Endothelial cell of umbilical vein (primary cell): ENCODE results near the gene SEPTIN7. TPM values are rescaled to one million over a fixed set of nuclear protein-coding genes. Genes with fewer than 3 reads are reported as not detected.

Experiments used
- BruUV-seq: library from RNA; stranded (reverse); fragments of 400-500 nt; replicated peaks from 2 replicates; lab custom pipeline; 2021; lab: Mats Ljungman, UMichigan
- CTCF ChIA-PET: fragments of 300-600, 350-600 bp; sonication (Branson Sonifier 250); formaldehyde crosslinking; loops from one replicate; lab custom pipeline; 2021; ENCODE audit warnings: antibody characterized with exemption, inconsistent platforms; lab: Charles Lee
- POLR2A ChIA-PET: fragments of 300-600, 350-600 bp; sonication (Branson Sonifier 250); formaldehyde crosslinking; loops from one replicate; lab custom pipeline; 2021; ENCODE audit warnings: antibody characterized with exemption, inconsistent platforms; lab: Charles Lee
- DNase-seq: peaks from one replicate; pipeline ENCODE4 v3.0.0-alpha.2; 2011; ENCODE audit warnings: low read depth, low spot score
- FAIRE-seq: peaks from 2 replicates; lab custom pipeline; 2011; peaks lifted over from hg19 to GRCh38; lab: Jason Lieb, UNC
- H2AFZ ChIP-seq: 2 replicates; pipeline ENCODE4 v1.6.0; 2012; ENCODE audit warnings: low read depth, low read length, control low read depth, inconsistent platforms
- H3K27ac ChIP-seq: 2 replicates; pipeline ENCODE4 v1.5.1; 2011; ENCODE audit warnings: low read depth, mild to moderate bottlenecking, control low read depth, low read length, moderate library complexity; ENCODE audit not compliant: insufficient read depth
- H3K27me3 ChIP-seq, 2 experiments: 2 replicates each; pipeline versions ENCODE4 v1.6.0 to v1.6.1; 2011; ENCODE audit warnings: low read length in 2 of 2, mixed read lengths in 1 of 2; ENCODE audit not compliant: control insufficient read depth in 2 of 2, insufficient read depth in 2 of 2
- H3K36me3 ChIP-seq, 2 experiments: 2 replicates in 1 of 2; 3 replicates in 1 of 2; pipeline ENCODE4 v1.5.1; 2011; ENCODE audit warnings: low read length in 2 of 2, mild to moderate bottlenecking in 1 of 2, moderate library complexity in 1 of 2; ENCODE audit not compliant: control insufficient read depth in 2 of 2, insufficient read depth in 2 of 2; ENCODE audit errors: extremely low read depth in 1 of 2
- H3K4me1 ChIP-seq: 3 replicates; pipeline ENCODE4 v1.5.1; 2011; ENCODE audit warnings: mild to moderate bottlenecking, low read length; ENCODE audit not compliant: control insufficient read depth, insufficient read depth; ENCODE audit errors: extremely low read depth
- H3K4me2 ChIP-seq: 2 replicates; pipeline ENCODE4 v1.6.1; 2011; ENCODE audit warnings: low read length, control low read depth, mixed read lengths; ENCODE audit not compliant: insufficient read depth
- H3K4me3 ChIP-seq, 3 experiments: fragments of 200-600 bp in 1 of 3; sonication (generic), shearing (Covaris generic) in 1 of 3; replicated peaks in 1 of 3; 2 replicates each; pipeline ENCODE4 v1.5.1; 2011 to 2016; ENCODE audit warnings: control low read depth in 3 of 3, low read length in 3 of 3, mild to moderate bottlenecking in 2 of 3, inconsistent platforms in 1 of 3, low read depth in 1 of 3, moderate library complexity in 1 of 3; ENCODE audit not compliant: insufficient read depth in 1 of 3
- H3K79me2 ChIP-seq: 2 replicates; pipeline ENCODE4 v1.6.0; 2012; ENCODE audit warnings: low read length, inconsistent platforms; ENCODE audit not compliant: control insufficient read depth, insufficient read depth
- H3K9ac ChIP-seq: replicated peaks from 2 replicates; pipeline ENCODE3; 2011; ENCODE audit warnings: low read length, control low read depth; ENCODE audit not compliant: insufficient read depth; ENCODE audit errors: extremely low read depth
- H3K9me1 ChIP-seq: replicated peaks from 3 replicates; pipeline ENCODE4 v1.6.0; 2011; ENCODE audit warnings: mild to moderate bottlenecking, low read length; ENCODE audit not compliant: control insufficient read depth, insufficient read depth; ENCODE audit errors: extremely low read depth
- H3K9me3 ChIP-seq: replicated peaks from 2 replicates; pipeline ENCODE4 v1.5.1; 2012; ENCODE audit warnings: low read length, inconsistent platforms; ENCODE audit not compliant: control insufficient read depth, insufficient read depth
- H4K20me1 ChIP-seq: replicated peaks from 2 replicates; pipeline ENCODE3; 2011; ENCODE audit warnings: mild to moderate bottlenecking, low read length; ENCODE audit not compliant: control insufficient read depth, insufficient read depth; ENCODE audit errors: extremely low read depth
- CTCF ChIP-seq, 2 donors: IDR thresholded peaks; 1 replicate in 1 of 2; 2 replicates in 1 of 2; pipeline ENCODE4 v1.5.1; 2011; ENCODE audit warnings: low read length in 2 of 2, mild to moderate bottlenecking in 2 of 2, moderate library complexity in 2 of 2, control low read depth in 1 of 2, inconsistent platforms in 1 of 2, low read depth in 1 of 2; ENCODE audit not compliant: insufficient read depth in 1 of 2; ENCODE audit errors: extremely low read depth in 1 of 2
- EZH2 ChIP-seq: IDR thresholded peaks from 2 replicates; pipeline ENCODE4 v1.6.1; 2012; ENCODE audit warnings: borderline replicate concordance, low read depth, mild to moderate bottlenecking, moderate library complexity, low read length, inconsistent platforms; ENCODE audit not compliant: severe bottlenecking
- FOS ChIP-seq: IDR thresholded peaks from 2 replicates; pipeline ENCODE4 v1.6.1; 2011; ENCODE audit warnings: mild to moderate bottlenecking, low read length, moderate library complexity, borderline replicate concordance; ENCODE audit not compliant: insufficient read depth
- GATA2 ChIP-seq: IDR thresholded peaks from 2 replicates; pipeline ENCODE4 v1.7.0; 2011; ENCODE audit warnings: low read depth, mild to moderate bottlenecking, moderate library complexity, mixed read lengths, low read length; ENCODE audit not compliant: insufficient read length, insufficient read depth
- JUN ChIP-seq: IDR thresholded peaks from 2 replicates; pipeline ENCODE4 v1.6.1; 2011; ENCODE audit warnings: borderline replicate concordance, low read depth; ENCODE audit not compliant: insufficient read length, insufficient read depth
- MAX ChIP-seq: IDR thresholded peaks from 2 replicates; pipeline ENCODE4 v1.6.1; 2011; ENCODE audit not compliant: insufficient read depth, insufficient read length
- MYC ChIP-seq: IDR thresholded peaks from one replicate; pipeline ENCODE4 v1.6.1; 2011; ENCODE audit warnings: mild to moderate bottlenecking, low read depth, low read length
- POLR2A ChIP-seq: IDR thresholded peaks from 2 replicates; pipeline ENCODE4 v1.6.1; 2012; ENCODE audit warnings: low read depth, mild to moderate bottlenecking, control low read depth, low read length
- POLR2AphosphoS5 ChIP-seq: IDR thresholded peaks from 2 replicates; pipeline ENCODE4 v1.6.1; 2012; ENCODE audit warnings: low read depth, mild to moderate bottlenecking, control low read depth, low read length, moderate library complexity; ENCODE audit not compliant: insufficient read depth
- dilution Hi-C: fragments of 300-500 bp; cut with MboI; formaldehyde crosslinking; loops from one replicate; pipeline ENCODE4 v1.15.0; 2019; ENCODE audit warnings: low sequenced_read_pairs; ENCODE audit not compliant: extremely low pct_ligation_motif_present
- intact Hi-C: fragments of 100-400 bp; cut with micrococcal nuclease; formaldehyde crosslinking; loops from one replicate; pipeline ENCODE4 v1.10.0; 2022
- polyA plus RNA-seq, 4 experiments: library from polyadenylated mRNA; depleted of rRNA in 3 of 4; stranded (reverse) in 3 of 4; unstranded in 1 of 4; fragments of >200 nt; gene quantifications; 2 replicates each; pipeline versions ENCODE4 v1.2.1 to v1.2.3, GENCODE V29; 2011 to 2012; ENCODE audit warnings: missing spikeins in 1 of 4
- total RNA-seq: library from RNA; stranded (reverse); gene quantifications from 2 replicates; pipeline ENCODE4 v1.2.3, GENCODE V29; 2021

Gene SEPTIN7
- total and polyA plus RNA-seq, 2 donors (not counting 3 experiments of a cell fraction or from before 2014, with no cell fraction given), result 73.6 to 228 TPM

DNA sequence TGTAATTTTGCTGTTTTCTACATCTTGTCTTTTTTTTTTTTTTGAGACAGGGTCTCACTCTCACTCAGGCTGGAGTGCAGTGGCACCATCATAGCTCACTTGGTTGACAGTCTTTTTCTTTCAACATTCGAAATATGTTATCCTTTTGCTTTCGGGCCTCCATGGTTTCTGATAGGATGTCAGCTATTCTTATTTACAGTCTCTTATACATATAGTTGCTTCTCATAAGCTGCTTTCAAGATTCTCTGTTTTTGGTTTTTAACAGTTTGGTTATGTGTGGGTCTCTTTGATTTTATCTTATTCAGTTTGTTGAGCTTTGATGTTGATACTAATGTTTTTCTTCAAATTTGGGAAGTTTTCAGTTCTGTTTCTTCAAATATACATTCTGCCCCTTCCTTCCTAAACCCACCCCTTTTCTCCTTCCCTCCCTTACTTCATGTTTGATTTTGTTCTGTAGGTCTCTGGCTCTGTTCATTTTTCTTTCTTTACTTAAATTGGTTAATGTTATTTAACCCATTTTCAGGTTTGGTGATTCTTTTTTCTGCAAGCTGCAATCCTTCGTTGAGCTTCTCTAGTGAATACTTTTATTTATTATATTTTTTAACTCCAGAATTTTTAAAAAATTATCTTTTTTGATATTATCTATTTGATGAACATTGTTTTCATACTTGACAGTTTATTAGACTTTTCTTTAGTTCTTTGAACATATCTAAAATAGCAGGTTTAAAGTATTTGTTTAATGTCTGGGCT is 19.3 kb downstream of the SEPTIN7 start:
- intact Hi-C loops (no loop called here), dilution Hi-C loops (no loop called here)
- peaks cover 100% of the 10 kb centered on the region for H3K79me2 ChIP-seq
- H3K9me3 ChIP-seq, result no peaks in the 10 kb centered on the region
- CTCF ChIA-PET, result no interaction called here
- peaks cover 33% of the 10 kb centered on the region for H4K20me1 ChIP-seq
- no peak overlapping the region for H3K27ac ChIP-seq
- no peak for DNase-seq
- no peak overlapping the region for H3K4me3 ChIP-seq
- H3K4me1 ChIP-seq, result no peaks in the 10 kb centered on the region
- FAIRE-seq, result no peak
- no peak for TF ChIP-seq GATA2
- TF ChIP-seq JUN, result no peak
- no peak for TF ChIP-seq MYC
- no peak for TF ChIP-seq POLR2AphosphoS5
- no peak for TF ChIP-seq POLR2A
- TF ChIP-seq FOS, result no peak
- TF ChIP-seq CTCF (IDR thresholded peaks at IDR 0.05; ENCODE audit: extremely low read depth in 1 of 2, insufficient read depth in 1 of 2, low read depth in 1 of 2, low read length in 2 of 2), result no peak
- no peak for TF ChIP-seq EZH2
- TF ChIP-seq MAX, result no peak
- no peak overlapping the region for H3K9ac ChIP-seq
- H2AFZ ChIP-seq, result no peak overlapping the region
- POLR2A ChIA-PET, result no interaction called here
- no peak overlapping the region for H3K4me2 ChIP-seq
- no peaks in the 10 kb centered on the region for H3K9me1 ChIP-seq
- BruUV-seq, result no TSS peak
- no peaks in the 10 kb centered on the region for H3K27me3 ChIP-seq
- H3K36me3 ChIP-seq, result no peaks in the 10 kb centered on the region
